Eye (tissue), 1 donor: ENCODE data around the gene OXSM.
A peak's percentile ranks its signal among the peaks of the same experiment; 100 is the strongest.

ENCODE experiments used
- DNase-seq: peaks from one replicate; pipeline ENCODE4 v3.0.0-alpha.2; 2015

OXSM gene

DNA sequence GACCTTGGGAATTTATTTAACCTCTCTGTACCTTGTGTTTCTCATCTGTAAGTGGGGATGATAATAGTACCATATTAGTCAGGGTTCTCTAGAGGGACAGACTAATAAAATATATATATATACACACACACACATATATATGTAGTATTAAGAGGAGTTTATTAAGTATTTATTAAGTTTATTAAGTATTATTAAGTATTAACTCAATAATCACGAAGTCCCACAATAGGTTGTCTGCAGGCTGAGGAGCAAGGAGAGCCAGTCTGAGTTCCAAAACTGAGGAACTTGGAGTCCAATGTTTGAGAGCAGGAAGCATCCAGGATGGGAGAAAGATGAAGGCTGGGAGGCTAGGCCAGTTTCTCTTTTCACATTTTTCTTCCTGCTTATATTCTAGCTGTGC is 14.8 kb downstream of the OXSM start:
- no peak for DNase-seq

DNA sequence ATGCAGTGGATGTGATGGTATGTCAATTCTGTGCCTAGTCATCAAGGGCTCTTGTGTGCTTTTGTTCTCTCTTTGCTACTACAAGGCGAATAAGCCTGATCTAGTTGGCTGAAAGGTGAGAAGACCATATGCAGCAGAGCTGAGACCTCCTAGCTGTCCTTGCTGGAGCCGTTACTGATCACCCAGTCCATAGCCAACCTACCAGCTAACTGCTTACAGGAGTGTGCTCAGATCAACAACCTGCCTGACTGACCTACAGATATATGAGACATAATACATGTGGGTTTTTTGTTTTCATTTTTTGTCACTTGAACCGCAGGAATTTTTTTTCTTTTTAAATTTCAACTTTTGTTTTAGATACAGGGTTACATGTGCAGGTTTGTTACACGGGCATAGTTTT is 22.8 kb downstream of the OXSM start:
- DNase-seq = no peak

DNA sequence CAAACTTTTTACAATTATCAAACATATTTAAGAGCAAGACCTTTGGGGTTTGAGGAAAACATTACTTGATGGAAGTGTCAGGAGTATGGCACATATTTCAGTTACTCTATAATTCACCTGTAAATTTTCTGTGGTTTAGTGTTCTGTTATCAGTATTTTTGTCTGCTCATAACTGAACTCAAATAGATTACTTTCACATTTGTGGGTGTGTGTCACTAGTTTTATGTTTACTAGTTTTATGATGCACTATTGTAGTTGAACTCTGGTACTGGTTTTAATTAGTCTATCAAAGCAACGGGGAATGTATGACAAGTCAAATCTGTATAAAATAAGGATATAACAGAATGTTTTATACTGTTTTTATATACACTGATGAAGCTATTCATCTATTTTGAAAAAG is 27.2 kb downstream of the OXSM start:
- no peak for DNase-seq

DNA sequence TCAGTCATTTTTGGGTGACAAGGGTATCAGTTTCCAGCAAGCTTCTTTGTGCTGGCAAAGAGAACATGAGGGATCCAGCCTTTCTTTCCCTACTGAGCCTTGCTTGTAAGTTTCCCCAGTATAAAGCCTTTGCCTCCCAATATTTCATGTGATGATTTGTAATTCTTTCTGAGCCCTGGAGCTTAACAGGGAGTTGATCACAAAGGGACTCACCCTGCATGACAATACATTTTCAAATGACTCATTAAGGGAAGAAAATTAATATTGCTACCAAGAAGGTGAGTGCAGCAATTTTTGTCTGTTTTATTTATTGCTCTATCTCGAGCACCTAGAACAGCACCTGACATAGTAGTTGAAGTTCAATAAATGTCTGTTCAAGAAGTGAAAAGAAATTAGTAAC is 27.7 kb downstream of the OXSM start:
- DNase-seq = no peak

DNA sequence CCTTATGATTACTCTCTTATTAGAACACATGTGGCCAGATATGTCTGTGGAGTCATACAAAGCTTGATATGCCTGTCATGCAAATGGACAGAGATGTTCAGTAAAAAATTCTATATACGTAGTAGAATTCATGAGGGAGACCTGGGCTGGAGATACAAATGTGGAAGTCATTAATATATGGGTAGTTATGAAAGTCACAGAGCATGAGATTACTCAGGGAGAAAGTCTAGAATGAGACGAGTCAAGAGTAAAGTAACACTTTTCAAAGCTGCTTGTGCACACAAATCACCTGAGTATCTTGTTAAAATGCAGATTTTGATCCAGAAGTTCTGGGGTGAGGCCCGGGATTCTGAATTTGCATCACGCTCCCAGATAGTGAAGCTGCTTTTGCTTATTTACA is 28.4 kb downstream of the OXSM start:
- DNase-seq = no peak

DNA sequence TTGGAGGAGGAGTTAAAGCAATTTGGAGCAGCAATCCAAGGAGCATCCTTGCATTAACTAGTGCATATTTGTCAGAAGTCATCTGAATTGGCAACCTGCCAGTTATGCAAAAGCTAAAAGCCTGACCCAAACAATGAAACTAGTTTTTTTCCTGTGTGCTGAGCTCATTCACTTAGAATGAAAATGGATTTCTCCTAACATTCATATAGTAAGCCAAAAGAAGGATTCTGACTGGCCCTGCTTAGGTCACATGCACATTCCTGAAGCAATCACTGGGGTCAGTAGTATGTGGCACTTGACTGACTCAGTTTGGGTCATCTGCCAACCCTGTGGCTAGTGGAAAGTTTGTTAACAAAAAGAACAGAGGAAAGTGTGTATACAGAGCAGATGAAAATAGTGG is 30.5 kb downstream of the OXSM start:
- peak; percentile 50 for DNase-seq

DNA sequence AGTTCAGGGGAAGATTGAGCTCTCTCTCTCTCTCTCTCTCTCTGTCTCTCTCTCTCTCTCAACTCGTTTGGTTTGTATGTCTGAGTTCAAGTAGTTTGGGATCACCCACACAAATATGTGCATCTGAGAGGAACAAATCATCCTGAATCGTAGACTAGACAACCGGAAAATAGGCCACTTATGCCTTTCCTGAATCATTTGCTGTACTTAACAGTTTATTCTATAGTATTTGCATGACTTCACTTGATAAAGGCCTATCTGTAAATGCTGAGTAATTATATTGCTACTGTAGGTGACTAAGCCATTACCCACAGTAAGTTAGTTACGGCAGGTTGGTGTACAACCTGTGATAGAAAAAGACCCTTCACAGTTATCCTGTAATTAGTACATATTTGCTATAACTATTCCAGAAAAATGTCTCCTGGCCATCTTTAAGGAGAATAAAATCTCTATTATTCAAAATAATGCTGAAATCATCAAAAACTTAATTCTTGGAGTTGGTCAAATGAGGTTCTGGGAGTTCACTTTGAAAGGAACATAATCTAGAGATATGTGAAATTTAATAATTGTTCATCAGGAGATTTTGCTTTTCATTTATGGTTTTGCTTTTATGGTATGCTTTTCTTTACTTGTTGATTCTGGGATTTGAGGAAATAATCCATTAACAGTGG is 31.1 kb downstream of the OXSM start:
- no peak for DNase-seq

DNA sequence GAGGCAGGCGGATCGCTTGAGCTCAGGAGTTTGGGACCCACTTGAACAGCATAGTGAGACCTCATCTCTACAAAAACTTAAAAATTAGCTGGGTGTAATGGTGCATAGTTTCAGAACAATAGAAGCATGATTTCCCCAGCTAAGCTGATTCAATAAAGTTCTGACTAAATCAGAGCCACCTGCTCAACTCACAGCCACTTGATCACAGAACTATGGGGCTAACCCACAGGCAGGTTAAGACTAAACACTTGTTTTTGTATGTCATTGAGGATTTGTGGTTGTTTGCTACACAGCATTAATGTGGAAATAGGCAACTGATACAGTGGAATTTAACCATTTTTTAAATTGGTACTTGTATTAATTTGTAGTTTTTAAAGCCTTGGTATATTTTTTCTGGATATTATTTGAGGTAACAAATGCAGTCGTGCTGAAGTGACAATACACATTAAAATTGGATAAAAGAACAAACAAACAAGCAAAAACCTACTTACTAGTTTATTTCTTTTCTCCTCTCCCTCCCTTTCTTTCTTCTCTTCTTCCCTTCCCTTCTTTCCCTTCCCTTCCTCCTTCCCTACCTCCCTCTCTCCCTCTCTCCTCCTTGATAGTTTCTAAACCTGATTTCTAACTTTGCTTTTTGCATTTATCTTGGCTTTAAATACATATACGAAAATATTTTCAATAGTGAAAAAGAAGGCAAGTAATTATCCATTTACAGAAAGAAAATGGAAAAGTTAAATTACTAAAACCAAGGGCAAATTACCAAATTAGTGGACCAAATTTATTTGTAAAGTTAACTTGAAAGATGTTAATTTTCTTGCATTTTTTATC is 32.1 kb downstream of the OXSM start:
- DNase-seq = no peak

DNA sequence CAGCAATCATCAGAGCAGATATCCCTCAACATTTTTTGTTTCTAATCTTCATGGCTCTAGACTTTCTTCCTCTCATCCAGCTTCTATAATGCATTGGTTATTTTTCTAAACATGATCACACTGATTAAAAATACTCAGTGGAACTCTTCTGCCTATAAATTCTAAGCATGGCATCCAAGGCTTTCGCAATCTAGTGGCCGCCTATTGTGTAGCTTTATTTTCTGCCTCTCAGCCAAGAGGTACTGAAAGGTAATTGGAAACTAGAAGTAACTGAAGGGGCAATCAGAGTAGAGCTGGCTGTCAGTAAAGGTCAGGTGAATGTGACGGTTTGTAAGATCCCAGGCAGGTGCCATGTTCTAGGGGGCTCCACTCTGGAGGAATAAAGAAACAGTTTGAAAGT is 33.4 kb downstream of the OXSM start:
- DNase-seq = no peak

DNA sequence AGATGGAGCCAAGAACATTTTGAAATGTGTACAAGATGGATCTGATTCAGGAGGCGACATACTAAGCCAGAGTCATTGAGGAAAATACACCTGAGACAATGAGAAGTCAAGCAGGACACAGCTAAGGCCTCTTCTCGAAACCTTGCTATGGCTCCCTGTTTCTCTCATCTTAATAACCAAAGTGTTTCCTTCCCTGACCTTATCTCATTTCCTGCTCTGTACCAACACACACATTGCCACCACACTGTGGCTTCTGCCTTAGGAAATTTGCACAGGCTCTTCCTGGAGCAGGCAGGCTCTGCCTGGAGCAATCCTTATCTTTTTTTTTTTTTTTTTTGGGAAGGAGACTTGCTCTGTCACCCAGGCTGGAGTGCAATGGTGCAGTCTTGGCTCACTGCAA is 36.6 kb downstream of the OXSM start:
- DNase-seq = no peak

DNA sequence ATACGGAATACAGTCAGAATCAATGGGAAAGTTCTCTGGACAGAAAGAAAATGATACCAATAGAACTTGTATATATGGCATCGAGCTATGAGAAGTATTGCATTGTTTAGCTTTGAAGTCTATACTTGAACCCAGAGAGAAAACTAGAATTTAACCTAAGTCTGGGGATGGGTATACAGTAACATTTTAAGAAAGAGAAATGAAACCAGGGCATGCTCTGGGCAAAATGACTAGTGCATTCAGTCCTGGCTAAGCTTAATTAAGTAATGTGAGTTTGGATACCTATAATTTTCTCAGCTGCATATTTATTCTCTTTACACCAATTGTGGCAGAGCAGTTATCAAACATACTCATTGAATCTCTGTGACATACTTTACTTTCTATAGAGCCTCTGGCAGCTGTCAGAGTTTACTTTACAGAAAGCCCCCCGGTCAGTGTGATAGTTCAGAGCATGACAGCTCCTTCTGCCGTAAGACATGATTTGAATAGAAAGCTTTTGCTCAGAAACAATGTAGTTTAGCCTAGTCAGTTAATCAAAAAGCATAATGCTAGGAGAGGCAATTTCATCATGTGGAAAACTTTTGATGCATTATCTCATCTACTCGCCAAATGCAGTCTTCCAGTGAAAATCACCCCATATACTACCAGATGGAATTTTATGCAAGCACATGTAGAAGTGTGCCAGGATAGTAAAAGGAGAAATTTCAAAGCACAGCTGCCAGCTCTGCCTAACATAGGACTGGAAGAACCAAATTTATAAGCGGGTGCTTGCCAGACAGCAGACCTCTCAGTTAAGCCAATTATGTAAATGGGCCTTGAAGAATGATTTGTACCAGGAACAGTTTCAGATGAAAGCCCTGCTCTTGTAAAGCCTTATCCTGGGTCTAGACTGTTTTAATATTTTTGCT is 40.7 kb downstream of the OXSM start:
- DNase-seq = peak; percentile 87

DNA sequence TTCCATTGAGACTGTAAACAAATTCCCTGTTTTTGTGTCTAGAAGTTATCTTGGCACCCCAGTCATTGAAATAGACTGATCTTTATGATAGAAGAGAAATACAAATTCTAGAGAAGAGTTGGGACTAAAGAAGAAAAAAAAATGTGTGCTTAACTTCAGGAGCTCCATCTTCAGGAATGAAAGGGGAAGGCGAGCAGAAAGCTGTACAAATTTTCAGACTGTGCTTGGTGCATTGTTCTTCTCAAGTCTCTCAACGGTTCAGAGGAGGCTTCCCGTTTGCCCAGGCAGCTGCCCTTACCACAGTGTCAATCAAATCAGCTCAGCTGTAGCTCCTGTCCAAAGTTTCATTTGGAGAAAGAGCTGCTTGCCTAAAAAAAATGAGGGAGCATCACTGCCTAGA is 41.7 kb downstream of the OXSM start:
- peak; percentile 80 for DNase-seq

DNA sequence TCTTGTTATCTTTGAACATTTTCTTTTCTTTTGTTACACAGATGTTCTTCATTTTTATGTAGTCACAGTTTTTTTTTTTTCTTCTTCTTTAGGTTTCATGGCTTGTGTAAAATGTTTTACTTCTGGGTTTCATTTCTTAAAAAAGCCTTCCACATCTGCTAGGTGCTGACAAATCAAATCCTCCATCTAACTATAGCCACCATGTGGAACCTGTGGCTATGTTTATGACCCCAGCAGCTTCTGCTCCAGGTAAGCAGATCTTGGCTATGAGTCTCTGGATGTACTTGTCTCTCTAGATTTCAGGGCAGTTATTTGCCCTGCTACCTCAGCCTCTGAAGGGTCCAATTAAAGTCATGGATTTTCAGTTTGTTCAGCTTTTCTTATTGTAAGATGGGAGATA is 44.5 kb downstream of the OXSM start:
- no peak for DNase-seq

DNA sequence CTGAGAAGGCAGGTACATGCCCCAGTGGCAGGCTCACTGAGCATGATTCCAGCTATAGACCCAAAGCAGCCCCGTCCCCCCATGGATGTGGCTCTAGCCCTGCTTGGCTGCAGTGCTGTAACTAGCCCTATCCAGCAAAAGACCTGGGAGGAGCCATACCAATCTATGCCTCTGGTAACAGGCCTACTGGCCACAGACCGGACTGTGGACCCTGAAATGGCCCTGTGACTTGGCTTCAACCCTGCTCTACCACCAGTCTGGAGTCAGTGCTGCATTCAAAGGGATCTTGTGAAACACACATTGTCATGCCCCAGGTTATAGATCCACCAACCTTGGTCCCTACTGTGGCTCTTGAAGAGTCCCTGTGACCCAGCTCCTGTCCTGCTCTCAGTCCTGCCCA is 46.7 kb downstream of the OXSM start:
- DNase-seq = no peak

DNA sequence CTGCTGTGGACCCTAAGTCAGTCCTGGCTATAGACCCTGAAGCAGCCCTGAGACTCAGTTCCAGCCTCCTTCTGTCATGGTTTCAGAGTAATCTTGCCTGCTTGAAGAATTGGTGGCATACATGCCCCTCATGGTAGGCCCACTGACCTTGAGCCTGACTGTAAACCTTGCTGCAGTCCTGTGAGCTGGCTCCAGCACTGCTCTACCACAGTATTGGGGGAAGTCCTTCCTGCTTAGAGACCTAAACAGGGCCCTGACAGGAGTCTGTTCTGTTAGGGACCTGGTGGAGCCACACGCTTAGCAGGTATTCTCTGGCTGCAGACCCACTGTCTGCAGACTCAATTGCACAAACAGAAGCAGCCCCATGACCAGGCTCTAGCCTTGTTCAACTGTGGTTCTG is 47.1 kb downstream of the OXSM start:
- no peak for DNase-seq

DNA sequence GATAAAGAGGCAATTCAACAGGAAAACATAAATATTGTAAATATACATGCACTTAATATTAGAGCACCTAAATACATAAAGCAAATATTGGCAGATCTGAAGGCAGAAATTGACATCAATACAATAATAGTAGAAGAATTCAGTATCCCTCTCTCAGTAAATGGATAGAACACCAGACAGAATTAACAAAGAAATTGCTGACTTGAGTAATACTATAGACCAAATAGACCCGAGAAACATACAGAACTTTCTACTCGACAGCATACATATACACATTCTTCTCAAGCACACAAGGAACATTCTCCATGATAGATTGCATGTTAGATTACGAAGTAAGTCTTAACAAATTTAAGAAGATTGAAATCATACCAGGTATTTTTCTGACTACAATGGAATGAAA is 50.2 kb downstream of the OXSM start:
- no peak for DNase-seq

DNA sequence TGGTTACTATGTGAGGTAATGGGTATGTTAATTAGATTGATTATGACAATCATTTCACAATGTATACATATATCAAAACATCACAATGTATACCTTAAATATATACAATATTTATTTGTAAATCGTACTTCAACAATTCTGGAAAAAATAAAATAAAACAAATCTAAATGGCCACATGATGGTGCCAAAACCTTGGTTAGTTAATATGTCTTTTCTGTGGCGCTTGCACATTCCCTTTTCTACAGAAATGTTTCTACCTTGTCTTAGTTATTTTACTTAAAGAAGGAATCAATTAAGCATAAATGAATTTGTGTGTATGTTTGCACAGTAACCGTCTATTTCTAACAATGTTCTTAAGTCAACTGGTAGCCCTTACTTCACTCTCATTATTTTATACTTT is 53.4 kb downstream of the OXSM start:
- peak; percentile 36 for DNase-seq
